Endothelial cell of umbilical vein (primary cell): ENCODE measurements around the gene RGS21. TPM values are rescaled to one million over a fixed set of nuclear protein-coding genes. Genes with fewer than 3 reads are reported as not detected.

ENCODE experiments used
- BruUV-seq: library from RNA; stranded (reverse); fragments of 400-500 nt; replicated peaks from 2 replicates; lab custom pipeline; 2021; lab: Mats Ljungman, UMichigan
- CTCF ChIA-PET: fragments of 300-600, 350-600 bp; sonication (Branson Sonifier 250); formaldehyde crosslinking; loops from one replicate; lab custom pipeline; 2021; ENCODE audit warnings: antibody characterized with exemption, inconsistent platforms; lab: Charles Lee
- POLR2A ChIA-PET: fragments of 300-600, 350-600 bp; sonication (Branson Sonifier 250); formaldehyde crosslinking; loops from one replicate; lab custom pipeline; 2021; ENCODE audit warnings: antibody characterized with exemption, inconsistent platforms; lab: Charles Lee
- DNase-seq: peaks from one replicate; pipeline ENCODE4 v3.0.0-alpha.2; 2011; ENCODE audit warnings: low read depth, low spot score
- FAIRE-seq: peaks from 2 replicates; lab custom pipeline; 2011; peaks lifted over from hg19 to GRCh38; lab: Jason Lieb, UNC
- H2AFZ ChIP-seq: 2 replicates; pipeline ENCODE4 v1.6.0; 2012; ENCODE audit warnings: low read depth, low read length, control low read depth, inconsistent platforms
- H3K27ac ChIP-seq: 2 replicates; pipeline ENCODE4 v1.5.1; 2011; ENCODE audit warnings: low read depth, mild to moderate bottlenecking, control low read depth, low read length, moderate library complexity; ENCODE audit not compliant: insufficient read depth
- H3K27me3 ChIP-seq, 2 experiments: 2 replicates each; pipeline versions ENCODE4 v1.6.0 to v1.6.1; 2011; ENCODE audit warnings: low read length in 2 of 2, mixed read lengths in 1 of 2; ENCODE audit not compliant: control insufficient read depth in 2 of 2, insufficient read depth in 2 of 2
- H3K36me3 ChIP-seq, 2 experiments: 2 replicates in 1 of 2; 3 replicates in 1 of 2; pipeline ENCODE4 v1.5.1; 2011; ENCODE audit warnings: low read length in 2 of 2, mild to moderate bottlenecking in 1 of 2, moderate library complexity in 1 of 2; ENCODE audit not compliant: control insufficient read depth in 2 of 2, insufficient read depth in 2 of 2; ENCODE audit errors: extremely low read depth in 1 of 2
- H3K4me1 ChIP-seq: 3 replicates; pipeline ENCODE4 v1.5.1; 2011; ENCODE audit warnings: mild to moderate bottlenecking, low read length; ENCODE audit not compliant: control insufficient read depth, insufficient read depth; ENCODE audit errors: extremely low read depth
- H3K4me2 ChIP-seq: 2 replicates; pipeline ENCODE4 v1.6.1; 2011; ENCODE audit warnings: low read length, control low read depth, mixed read lengths; ENCODE audit not compliant: insufficient read depth
- H3K4me3 ChIP-seq, 3 experiments: fragments of 200-600 bp in 1 of 3; sonication (generic), shearing (Covaris generic) in 1 of 3; replicated peaks in 1 of 3; 2 replicates each; pipeline ENCODE4 v1.5.1; 2011 to 2016; ENCODE audit warnings: control low read depth in 3 of 3, low read length in 3 of 3, mild to moderate bottlenecking in 2 of 3, inconsistent platforms in 1 of 3, low read depth in 1 of 3, moderate library complexity in 1 of 3; ENCODE audit not compliant: insufficient read depth in 1 of 3
- H3K79me2 ChIP-seq: 2 replicates; pipeline ENCODE4 v1.6.0; 2012; ENCODE audit warnings: low read length, inconsistent platforms; ENCODE audit not compliant: control insufficient read depth, insufficient read depth
- H3K9ac ChIP-seq: replicated peaks from 2 replicates; pipeline ENCODE3; 2011; ENCODE audit warnings: low read length, control low read depth; ENCODE audit not compliant: insufficient read depth; ENCODE audit errors: extremely low read depth
- H3K9me1 ChIP-seq: replicated peaks from 3 replicates; pipeline ENCODE4 v1.6.0; 2011; ENCODE audit warnings: mild to moderate bottlenecking, low read length; ENCODE audit not compliant: control insufficient read depth, insufficient read depth; ENCODE audit errors: extremely low read depth
- H3K9me3 ChIP-seq: replicated peaks from 2 replicates; pipeline ENCODE4 v1.5.1; 2012; ENCODE audit warnings: low read length, inconsistent platforms; ENCODE audit not compliant: control insufficient read depth, insufficient read depth
- H4K20me1 ChIP-seq: replicated peaks from 2 replicates; pipeline ENCODE3; 2011; ENCODE audit warnings: mild to moderate bottlenecking, low read length; ENCODE audit not compliant: control insufficient read depth, insufficient read depth; ENCODE audit errors: extremely low read depth
- EZH2 ChIP-seq: IDR thresholded peaks from 2 replicates; pipeline ENCODE4 v1.6.1; 2012; ENCODE audit warnings: borderline replicate concordance, low read depth, mild to moderate bottlenecking, moderate library complexity, low read length, inconsistent platforms; ENCODE audit not compliant: severe bottlenecking
- FOS ChIP-seq: IDR thresholded peaks from 2 replicates; pipeline ENCODE4 v1.6.1; 2011; ENCODE audit warnings: mild to moderate bottlenecking, low read length, moderate library complexity, borderline replicate concordance; ENCODE audit not compliant: insufficient read depth
- GATA2 ChIP-seq: IDR thresholded peaks from 2 replicates; pipeline ENCODE4 v1.7.0; 2011; ENCODE audit warnings: low read depth, mild to moderate bottlenecking, moderate library complexity, mixed read lengths, low read length; ENCODE audit not compliant: insufficient read length, insufficient read depth
- JUN ChIP-seq: IDR thresholded peaks from 2 replicates; pipeline ENCODE4 v1.6.1; 2011; ENCODE audit warnings: borderline replicate concordance, low read depth; ENCODE audit not compliant: insufficient read length, insufficient read depth
- MAX ChIP-seq: IDR thresholded peaks from 2 replicates; pipeline ENCODE4 v1.6.1; 2011; ENCODE audit not compliant: insufficient read depth, insufficient read length
- MYC ChIP-seq: IDR thresholded peaks from one replicate; pipeline ENCODE4 v1.6.1; 2011; ENCODE audit warnings: mild to moderate bottlenecking, low read depth, low read length
- POLR2A ChIP-seq: IDR thresholded peaks from 2 replicates; pipeline ENCODE4 v1.6.1; 2012; ENCODE audit warnings: low read depth, mild to moderate bottlenecking, control low read depth, low read length
- POLR2AphosphoS5 ChIP-seq: IDR thresholded peaks from 2 replicates; pipeline ENCODE4 v1.6.1; 2012; ENCODE audit warnings: low read depth, mild to moderate bottlenecking, control low read depth, low read length, moderate library complexity; ENCODE audit not compliant: insufficient read depth
- dilution Hi-C: fragments of 300-500 bp; cut with MboI; formaldehyde crosslinking; loops from one replicate; pipeline ENCODE4 v1.15.0; 2019; ENCODE audit warnings: low sequenced_read_pairs; ENCODE audit not compliant: extremely low pct_ligation_motif_present
- intact Hi-C: fragments of 100-400 bp; cut with micrococcal nuclease; formaldehyde crosslinking; loops from one replicate; pipeline ENCODE4 v1.10.0; 2022
- polyA plus RNA-seq, 4 experiments: library from polyadenylated mRNA; depleted of rRNA in 3 of 4; stranded (reverse) in 3 of 4; unstranded in 1 of 4; fragments of >200 nt; gene quantifications; 2 replicates each; pipeline versions ENCODE4 v1.2.1 to v1.2.3, GENCODE V29; 2011 to 2012; ENCODE audit warnings: missing spikeins in 1 of 4
- total RNA-seq: library from RNA; stranded (reverse); gene quantifications from 2 replicates; pipeline ENCODE4 v1.2.3, GENCODE V29; 2021
- TF ChIP-seq, protein P1 (sequence below), 2 donors: IDR thresholded peaks; 1 replicate in 1 of 2; 2 replicates in 1 of 2; pipeline ENCODE4 v1.5.1; 2011; ENCODE audit warnings: low read length in 2 of 2, mild to moderate bottlenecking in 2 of 2, moderate library complexity in 2 of 2, control low read depth in 1 of 2, inconsistent platforms in 1 of 2, low read depth in 1 of 2; ENCODE audit not compliant: insufficient read depth in 1 of 2; ENCODE audit errors: extremely low read depth in 1 of 2

The RGS21 gene
- total and polyA plus RNA-seq, 2 donors (not counting 3 experiments of a cell fraction or from before 2014, with no cell fraction given), result not detected

DNA sequence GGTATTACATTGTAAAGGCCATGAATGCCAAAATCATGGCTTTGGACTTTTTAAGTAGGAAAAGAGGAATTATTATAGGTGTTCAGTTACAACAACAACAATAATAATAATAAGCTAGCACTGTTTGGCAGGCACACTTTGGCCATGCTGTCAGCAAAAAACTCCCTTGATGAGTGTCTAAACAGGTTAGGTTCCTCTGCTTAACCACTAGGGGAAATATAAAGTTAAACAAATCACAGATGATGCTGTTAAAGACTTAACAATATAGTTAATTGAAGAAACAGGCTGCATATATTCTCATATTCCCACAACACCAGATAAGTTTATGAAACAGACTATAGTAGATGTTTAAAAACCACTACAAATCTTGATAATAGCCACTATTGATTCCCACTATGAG, 46.4 kb downstream of the RGS21 start:
- Histone ChIP-seq H2AFZ (no peak overlapping the region), H3K79me2 (no peaks in the 10 kb centered on the region), H3K27me3 (no peaks in the 10 kb centered on the region), H3K36me3 (no peaks in the 10 kb centered on the region), H3K9me3 (no peaks in the 10 kb centered on the region), H3K4me3 (no peak overlapping the region), H3K27ac (no peak overlapping the region), H3K9me1 (no peaks in the 10 kb centered on the region), H3K4me2 (no peak overlapping the region), H3K4me1 (no peaks in the 10 kb centered on the region), H4K20me1 (no peaks in the 10 kb centered on the region), H3K9ac (no peak overlapping the region)
- intact Hi-C loops, result no loop called here
- BruUV-seq, result no TSS peak
- no peak for FAIRE-seq
- no peak for DNase-seq
- ChIA-PET CTCF (interaction anchor here (1.2 kb wide), 1 partner anchor 11 kb away, joined by 3 read pairs; no protein-coding TSS in a partner anchor), POLR2A (no interaction called here)
- dilution Hi-C loops, result no loop called here
- no peak for TF ChIP-seq MAX
- TF ChIP-seq POLR2AphosphoS5, result no peak
- no peak for TF ChIP-seq MYC
- TF ChIP-seq GATA2, result no peak
- TF ChIP-seq POLR2A, result no peak
- TF ChIP-seq EZH2, result no peak
- TF ChIP-seq JUN, result no peak
- TF ChIP-seq FOS, result no peak
- TF ChIP-seq, protein P1, sequence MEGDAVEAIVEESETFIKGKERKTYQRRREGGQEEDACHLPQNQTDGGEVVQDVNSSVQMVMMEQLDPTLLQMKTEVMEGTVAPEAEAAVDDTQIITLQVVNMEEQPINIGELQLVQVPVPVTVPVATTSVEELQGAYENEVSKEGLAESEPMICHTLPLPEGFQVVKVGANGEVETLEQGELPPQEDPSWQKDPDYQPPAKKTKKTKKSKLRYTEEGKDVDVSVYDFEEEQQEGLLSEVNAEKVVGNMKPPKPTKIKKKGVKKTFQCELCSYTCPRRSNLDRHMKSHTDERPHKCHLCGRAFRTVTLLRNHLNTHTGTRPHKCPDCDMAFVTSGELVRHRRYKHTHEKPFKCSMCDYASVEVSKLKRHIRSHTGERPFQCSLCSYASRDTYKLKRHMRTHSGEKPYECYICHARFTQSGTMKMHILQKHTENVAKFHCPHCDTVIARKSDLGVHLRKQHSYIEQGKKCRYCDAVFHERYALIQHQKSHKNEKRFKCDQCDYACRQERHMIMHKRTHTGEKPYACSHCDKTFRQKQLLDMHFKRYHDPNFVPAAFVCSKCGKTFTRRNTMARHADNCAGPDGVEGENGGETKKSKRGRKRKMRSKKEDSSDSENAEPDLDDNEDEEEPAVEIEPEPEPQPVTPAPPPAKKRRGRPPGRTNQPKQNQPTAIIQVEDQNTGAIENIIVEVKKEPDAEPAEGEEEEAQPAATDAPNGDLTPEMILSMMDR (IDR thresholded peaks at IDR 0.05; ENCODE audit: extremely low read depth in 1 of 2, insufficient read depth in 1 of 2, low read depth in 1 of 2, low read length in 2 of 2), result no peak
